Mucosa of gallbladder (tissue), 1 donor: Measurements from ENCODE around the gene PDZD2. TPM values are rescaled to one million over a fixed set of nuclear protein-coding genes. Genes with fewer than 3 reads are reported as not detected.

Source experiments
- DNase-seq: peaks from one replicate; pipeline ENCODE4 v3.0.0-alpha.2; 2020; ENCODE audit warnings: low spot score
- total RNA-seq: library from RNA; stranded (reverse); gene quantifications from one replicate; pipeline ENCODE4 v1.2.1, GENCODE V29; 2021
- donor health status: DM: no; HTN: no; CAD: no.

Gene PDZD2
- total RNA-seq, 1 donor from 2014 or later: 2.7 TPM

DNA sequence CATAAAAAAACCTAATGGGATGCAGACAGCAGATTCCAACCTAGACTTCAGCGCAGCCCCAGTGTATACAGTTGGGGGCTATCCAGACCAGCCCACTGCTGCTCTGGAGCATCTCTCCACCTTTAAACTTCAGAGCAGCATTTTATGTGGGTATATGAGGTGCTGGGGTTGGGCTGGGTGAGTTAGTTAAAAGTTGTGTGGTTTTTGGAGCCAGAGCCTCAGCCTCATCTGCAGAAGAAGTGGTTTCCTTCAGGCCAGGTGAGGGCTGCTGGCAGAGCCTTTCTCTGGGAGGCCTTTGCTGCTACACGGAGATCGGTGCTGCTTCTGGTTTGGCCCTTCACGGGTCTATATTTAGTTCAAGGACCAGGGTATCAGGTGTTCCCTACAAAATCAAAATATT, 228.3 kb downstream of the PDZD2 start:
- DNase-seq: no peak

DNA sequence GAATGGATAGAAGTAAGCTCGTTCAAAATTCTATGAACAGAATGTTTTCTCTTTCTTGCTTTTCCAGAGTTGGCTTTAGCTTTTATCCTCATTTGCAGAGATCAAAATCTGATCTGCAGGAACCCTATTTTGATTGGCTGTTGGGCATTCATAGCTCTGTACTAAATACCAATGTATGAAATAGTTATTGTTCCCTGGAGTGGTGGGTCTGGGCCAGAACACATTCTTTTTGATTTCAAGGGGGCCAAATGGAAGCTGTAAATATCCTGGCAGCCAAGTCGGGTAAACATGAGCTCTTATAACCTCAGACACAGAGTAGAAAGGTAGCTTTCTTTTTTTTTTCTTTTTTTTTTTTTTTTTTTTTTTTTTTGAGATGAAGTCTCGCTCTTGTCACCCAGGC, 241.5 kb downstream of the PDZD2 start:
- no peak for DNase-seq

DNA sequence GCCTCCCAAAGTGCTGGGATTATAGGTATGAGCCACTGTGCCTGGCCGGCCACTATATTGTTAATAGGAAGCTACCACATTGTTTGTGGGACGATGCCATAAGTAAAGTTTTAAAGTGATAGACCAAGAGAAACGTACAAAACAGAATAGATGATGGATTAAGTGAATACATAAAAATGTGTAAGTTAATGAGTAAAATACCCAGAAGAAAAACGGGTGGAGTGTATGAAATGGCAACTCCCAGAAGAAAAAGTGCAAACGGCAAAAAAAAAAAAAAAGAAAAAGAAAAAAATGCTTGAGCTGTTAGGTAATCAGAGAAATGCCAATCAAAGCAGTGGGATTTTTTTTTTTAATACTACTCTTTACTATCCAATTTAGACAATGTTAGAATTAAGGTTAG, 246.0 kb downstream of the PDZD2 start:
- DNase-seq: no peak

DNA sequence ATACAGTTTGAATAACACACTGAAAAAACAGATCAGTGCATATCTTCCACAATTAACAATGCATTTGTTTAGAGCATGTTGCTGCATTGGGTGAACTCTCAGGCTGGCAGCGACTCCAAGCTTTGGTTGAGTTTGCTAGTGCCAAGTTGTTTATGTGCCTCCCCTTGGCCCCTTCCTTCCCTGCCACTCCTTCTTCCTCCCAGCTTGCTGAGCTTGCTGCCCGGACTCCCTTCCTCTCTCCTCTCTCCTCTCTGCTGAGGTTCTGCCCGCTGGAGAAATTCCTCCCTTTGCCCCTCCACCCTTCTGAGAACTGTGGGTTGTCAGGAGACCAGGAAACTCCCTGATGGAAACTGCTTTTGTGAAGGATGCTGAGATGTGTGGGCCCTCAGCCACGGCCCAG, 247.3 kb downstream of the PDZD2 start:
- DNase-seq: no peak

DNA sequence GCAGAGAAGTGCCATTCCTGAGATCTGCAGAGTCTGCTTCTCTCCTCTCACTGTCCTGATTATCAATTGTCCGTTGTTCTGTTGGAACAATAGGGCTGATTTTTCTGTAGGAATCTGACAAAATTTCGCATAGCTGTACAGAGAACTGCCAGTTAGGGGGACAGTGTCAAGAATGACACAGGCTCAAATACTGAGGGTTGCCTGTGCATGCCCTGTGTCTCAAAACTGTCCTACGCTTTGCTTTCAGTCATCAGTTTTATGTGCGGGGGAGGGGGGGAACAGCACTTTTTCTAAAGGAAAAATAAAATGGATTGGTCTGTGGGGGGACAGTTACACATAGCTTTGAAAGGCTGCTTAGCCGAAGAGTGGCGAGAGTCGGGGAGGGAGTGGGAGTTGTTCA, 248.6 kb downstream of the PDZD2 start:
- DNase-seq: no peak

DNA sequence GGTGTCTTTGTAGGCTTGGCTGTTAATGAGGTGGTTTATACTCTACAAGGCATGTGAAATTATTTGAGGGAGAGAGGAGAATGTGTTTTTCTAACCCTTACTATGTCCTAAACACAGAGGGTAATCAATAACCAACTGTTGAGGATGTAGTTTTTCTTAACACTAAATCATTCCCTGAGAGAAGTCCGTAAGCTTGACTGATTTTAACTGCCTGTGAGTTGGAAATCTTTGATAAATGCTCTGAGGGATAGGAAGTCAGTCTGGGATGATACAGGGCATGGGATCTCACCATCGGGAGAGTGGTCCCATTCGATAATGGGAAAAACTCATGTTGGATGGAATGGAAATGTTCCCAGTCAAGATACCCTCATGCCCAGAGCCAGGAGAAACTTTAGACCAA, 249.6 kb downstream of the PDZD2 start:
- no peak for DNase-seq

DNA sequence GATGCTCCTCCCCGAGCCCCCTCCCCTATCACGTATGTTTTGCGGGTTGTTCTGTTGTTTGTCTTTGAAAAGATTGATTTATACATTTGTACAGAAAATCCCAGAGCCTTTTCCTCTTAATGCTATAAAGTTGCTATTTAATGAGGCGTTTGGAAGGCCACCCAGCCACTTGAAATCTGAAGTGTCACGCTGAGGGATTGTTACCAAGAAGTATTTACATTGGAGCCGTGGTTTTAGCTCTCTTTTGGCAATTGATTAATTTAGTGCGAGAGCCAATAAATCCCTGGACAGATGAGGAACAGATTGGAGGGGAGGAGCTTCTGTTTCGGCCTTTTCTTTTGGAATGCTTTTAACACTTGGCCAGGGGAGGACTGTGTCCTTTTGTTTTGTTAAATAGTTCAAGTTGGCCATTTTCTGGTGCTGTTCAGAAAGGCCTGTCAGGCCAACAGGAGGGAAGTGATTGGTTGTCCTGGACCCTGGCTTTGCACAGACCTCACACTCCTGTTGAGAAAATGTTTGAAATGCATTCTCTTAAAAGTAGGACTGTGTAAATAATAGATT, 250.2 kb downstream of the PDZD2 start:
- no peak for DNase-seq

DNA sequence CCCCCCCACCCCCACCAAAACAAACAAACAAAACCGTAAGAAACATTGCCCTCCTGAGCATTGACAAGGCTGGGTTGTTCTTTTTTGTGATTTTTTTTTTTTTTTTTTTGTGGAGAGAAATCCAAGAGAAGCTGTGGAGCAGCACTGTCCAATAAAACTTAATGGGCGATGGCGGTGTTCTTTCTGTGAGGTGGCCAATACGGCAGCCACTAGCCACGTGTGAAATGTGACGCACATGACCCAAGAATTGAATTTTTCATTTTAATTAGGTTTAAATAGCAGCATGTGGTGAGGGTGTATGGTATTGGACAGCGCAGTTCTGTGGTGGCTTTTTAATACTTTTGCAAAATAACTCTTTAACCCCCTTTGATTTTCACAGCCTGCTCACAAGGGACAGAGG, 251.1 kb downstream of the PDZD2 start:
- no peak for DNase-seq

DNA sequence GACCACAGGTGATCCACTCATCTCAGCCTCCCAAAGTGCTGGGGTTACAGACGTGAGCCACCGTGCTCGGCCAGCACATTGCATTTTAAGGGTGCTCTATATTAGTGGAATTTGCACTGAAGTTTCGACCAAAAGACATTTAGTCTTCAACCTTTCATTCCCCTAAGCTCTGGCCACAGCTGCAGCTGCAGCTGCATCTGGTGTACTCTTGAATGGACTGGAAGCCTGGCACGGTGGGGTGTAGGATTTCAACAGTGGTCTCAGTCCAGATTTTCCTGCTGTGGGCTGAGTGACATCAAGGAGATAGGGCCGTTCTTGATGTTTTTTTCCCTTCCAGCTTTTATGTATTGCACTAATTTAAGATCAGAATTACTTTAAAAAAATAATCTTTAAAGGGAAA, 255.2 kb downstream of the PDZD2 start:
- no peak for DNase-seq

DNA sequence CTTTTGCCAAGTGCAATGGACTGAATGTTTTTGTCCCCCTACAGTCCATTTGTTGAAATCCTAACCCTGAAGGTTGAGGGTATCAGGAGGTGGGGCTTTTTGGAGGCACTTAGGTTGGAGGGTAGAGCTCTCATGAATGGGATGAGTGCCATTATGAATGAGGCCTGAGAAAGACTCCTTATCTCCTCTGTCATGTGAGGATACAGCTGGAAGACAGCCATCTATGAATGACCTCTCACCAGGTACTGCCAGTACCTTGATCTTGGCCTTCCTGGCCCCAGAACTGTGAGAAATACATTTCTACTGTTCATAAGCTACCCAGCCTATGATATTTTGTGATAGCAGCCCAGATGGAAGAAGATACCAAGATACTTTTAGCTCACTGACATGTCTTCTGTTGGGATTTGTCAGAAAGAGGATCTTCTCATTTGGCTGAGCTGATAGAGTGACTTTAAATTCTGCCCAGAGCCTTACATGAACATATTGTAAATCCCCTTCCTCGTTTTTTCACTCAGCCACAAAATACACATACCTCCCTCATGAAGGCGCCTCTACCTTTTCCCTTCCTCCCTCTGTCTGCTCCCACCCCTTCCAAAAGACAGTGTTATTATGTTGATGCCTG, 256.4 kb downstream of the PDZD2 start:
- peak; percentile 46 for DNase-seq

DNA sequence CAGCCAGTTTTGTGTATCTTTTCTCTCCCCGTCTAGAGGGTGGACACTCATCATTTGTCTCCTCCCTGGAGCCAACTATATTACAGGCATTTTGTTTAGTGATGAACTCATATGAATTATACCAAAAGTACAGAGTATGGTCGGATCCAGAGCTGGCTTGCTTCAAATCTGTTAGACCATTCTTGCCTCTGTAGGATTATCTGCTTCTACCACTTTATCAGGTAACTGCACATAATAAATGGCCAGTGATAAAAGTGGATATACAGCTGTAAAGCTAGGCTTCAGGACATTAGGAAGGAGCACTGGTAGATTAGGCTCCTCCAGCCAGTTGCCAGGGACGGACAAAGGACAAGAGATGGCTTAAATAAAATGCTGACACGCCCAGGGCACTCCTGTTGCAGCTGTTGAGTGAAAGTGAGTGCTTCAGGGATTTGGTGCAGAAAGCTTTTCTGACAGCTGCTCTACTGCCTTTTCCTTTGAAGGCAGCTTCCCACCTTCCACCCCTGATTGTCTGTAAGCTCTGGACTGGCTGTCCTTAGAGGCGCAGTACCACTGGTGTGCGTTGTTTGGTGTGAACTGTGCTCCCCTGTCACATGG, 259.2 kb downstream of the PDZD2 start:
- no peak for DNase-seq

DNA sequence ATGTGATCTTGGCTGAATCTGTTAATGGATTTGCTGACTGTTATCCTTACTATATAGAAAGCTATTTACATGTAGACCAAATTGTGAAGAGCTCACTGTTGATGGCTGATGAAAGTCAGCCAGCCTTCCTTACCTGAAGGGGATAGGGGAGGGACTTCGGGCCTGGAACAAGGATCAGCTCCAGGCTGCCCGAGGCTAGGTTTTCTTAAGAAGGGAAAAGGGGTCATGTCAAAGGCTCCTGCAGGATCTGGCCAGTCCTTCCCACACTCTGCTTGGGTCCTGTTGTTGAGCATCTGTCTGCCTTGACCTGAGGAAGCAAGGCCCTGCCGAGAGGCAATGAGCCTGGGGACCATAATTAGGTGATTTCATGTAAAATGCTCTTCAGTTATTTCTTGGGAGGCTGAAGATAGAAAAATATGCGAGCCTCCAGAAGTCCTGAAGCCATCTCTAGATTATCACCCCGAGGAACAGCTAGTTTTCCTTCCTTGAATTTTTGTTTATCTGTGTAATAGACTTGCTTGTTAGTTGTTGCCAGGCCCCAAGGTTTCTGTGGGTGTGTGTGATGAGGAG, 261.4 kb downstream of the PDZD2 start:
- DNase-seq: no peak

DNA sequence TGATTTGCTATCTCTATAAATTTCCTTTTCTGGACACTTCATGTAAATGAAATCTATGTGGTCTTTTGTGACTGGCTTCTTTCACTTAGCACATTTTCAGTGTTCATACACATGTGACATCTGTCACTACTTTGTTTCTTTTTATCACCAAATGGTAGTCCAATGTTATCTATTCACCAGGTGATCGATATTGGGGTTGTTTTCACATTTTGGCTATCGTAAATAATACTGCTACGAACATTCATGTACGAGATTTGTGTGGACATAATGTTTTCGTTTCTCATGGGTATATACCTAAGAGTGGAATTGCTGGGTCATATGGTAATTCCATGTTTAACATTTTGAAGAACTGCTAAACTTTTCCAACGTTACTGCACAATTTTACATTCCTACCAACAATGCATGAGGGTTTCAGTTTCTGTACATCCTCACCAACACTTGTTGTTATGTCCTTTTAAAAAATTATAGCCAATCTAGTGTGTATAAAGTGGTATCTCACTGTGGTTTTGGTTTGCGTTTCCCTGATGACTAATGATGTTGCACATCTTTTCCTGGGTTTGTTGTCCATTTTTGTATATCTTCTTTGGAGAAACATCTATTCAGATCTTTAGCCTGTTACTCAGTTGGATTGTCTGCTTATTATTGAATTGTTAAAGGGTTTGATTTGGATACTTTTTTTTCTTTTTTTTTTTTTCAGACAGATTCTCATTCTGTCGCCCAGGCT, 263.0 kb downstream of the PDZD2 start:
- no peak for DNase-seq

DNA sequence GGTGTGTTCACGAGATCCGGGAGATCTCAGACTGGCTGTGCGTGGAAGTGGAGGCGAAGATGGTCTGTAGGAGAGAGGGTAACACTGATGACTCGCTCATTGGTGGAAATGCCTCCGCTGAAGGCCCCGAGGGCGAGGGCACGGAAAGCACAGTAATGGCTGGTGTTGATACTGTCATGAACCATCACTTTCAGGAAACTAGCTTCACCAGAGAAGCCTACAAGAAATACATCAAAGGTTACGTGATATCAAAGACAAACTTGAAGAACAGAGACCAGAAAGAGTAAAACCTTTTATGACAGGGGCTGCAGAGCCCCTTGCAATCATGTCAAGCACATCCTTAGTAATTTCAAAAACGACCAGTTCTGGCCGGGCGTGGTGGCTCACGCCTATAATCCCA, 269.5 kb downstream of the PDZD2 start:
- no peak for DNase-seq

DNA sequence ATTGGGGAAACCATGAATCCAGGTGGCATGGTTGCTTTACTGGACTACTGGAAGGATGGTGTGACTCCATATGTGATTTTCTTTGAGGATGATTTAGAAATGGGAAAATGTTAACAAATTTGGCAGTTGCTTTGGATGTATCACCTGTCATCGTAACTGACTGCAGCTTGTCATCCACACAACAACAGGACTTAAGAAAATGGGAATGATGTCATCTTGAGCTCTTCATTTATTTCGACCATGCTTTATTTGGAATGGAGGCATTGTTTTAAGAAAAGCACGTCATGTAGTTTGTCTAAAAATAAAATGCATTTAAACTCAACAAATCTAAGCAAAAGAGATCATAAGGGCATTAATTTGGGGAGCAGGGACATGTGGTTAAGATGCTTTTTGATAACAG, 270.1 kb downstream of the PDZD2 start:
- DNase-seq: no peak

DNA sequence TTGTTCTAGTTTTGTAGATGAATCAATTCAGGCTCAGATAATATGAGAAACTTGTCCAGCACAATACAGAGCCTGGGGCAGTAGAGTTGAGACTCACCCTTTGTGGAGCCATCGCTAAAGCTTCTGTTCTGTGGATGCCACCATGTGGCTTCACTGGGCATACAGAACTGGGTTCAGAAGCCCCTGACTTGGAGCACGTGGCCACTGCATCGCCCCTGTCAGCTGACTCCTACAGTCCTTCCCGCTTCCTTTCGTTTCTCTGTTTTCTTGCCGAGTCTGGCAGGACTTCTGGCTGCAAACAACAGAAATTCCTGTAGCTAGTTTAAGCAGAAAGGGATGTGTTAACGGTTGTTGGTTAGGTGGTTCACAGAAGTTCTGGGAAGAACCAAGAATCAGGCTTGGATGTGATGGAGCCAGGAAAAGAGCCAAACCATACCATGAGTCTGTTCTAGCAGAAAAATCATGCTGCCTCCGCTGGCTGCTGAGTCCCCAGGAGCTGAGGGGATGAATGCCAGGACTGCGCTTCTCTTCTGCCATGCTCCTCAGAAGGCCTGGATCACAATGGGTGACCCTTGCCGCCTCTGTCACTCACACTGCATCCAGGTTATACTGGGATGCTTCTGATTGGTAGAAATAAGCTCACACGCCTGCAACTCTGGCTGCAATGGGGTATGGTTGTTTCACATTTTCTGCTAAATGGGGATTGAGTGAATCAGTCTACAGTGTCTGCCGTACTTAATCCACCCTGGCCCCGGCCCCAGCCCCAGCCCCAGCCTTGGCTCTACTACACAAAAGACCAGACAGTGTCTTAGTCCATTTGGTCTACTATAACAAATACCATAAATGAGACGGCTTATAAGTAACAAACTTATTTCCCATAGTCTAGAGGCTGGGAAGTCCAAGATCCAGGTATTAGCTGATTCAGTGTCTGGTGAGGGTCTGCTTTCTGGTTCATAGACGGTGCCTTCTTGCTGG, 272.6 kb downstream of the PDZD2 start:
- DNase-seq: no peak

DNA sequence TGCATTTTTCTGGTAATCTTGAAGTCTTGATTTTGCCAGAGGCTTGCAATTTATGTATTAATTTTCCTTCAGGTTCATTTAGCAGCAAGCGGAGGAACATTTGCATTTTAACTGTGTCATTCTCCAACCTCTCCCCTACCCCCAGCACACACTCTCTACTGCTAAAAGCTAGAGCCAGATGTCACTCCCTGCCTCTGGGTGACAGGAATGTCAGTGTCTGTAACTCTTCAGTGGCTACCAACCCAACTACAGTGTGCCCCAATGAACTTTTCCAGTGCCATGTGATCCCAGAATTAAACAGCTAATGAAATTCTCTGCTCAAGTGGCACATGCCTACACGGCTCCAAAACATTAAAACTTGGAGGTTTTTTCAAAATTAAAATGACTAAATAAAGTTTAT, 274.9 kb downstream of the PDZD2 start:
- no peak for DNase-seq

DNA sequence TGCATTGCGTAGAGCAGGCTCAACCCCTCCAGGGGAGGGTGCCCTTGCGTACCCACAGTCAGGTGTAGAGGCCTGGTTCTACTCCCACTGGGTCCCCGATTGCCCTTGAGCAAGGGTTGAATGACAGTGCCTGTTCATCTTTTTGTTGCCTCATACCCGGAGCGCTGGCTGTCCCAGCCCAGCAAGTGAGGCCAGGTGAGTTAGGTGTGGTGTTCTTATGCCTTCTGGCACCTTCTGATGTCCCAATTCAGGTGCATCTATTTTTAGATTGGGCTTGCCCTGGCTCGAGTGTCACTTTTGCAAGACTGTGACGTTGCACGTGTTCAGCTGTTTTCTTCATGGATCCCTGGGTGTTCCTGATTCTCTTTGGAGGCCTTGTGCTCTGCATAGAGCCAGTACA, 277.4 kb downstream of the PDZD2 start:
- no peak for DNase-seq

DNA sequence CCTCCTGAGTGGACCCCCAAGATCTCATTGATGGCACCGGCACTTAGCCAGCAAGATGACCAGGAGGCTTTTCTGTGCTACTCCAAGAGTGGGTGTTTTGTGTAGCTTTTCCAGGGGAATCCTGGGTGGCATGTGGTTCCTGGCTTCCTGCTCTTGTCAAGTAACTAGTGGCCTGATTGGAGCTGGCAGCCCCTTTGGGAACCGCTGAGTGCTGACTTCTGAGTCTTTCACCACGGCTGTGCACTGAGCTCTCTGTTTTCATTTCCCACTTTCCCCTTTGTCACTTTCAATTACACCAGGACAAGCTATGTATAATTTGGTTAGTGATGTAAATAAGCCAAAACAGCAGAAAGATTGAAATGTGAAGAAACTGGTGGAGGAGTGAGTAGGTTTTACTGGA, 279.8 kb downstream of the PDZD2 start:
- DNase-seq: no peak

DNA sequence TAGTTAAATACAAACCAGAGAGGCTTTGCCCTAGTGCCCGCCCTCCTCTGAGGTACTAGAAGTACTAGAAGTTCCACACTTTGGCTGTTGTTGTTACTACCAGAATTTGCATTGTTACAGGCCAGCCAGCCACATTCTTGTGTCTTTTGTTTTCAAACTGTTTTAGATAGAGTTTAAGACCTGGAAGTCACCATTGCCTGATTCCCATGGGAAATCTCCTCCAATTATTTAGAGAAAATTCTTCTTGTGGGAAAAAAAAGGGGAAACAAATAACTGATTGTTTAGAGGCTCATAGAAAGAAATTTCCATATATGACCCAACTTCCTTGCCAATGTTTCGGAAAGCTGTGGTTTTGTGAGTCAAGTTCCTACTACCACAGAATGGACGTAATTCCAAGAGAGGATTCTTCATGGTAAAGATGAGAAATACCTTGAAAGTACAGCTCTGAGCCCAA, 282.9 kb downstream of the PDZD2 start:
- DNase-seq: no peak

DNA sequence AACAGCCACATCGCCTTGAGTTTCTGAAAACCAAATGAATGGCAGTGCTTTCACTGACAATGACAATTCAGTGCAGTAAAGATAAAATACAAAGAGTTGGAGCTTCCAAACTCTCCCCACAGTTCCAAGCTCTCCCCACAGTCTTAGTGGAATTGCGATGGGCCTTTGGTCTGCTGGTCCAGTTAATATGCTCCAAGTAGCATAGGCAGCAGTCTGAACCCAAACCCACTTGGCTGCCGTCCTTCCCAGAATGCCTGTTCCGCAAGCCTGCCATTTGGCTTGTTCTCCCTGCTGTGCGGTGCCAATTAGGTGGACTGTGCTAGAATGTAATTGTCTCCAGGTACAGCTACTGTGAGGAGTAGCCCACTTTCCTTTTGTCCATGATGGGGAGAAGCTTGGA, 285.1 kb downstream of the PDZD2 start:
- no peak for DNase-seq

DNA sequence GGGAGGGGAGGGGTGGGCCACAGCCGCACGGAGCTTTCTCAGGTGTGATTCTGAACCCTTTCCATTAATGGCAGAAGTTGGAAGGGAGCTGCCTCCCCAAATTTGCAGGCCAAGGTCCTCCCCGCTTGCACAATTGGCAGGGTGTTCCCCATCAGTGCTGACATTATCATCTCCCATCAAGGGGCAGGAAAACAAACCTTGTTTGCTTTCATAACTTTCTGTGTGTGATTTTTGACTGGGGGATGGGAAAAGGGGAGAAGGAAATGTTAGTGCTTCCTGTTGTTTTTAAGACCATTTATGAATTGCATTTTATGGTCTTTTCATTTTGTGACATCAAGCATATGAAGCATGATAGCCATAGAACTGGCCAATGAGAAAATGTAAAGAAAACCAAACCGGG, 292.9 kb downstream of the PDZD2 start:
- DNase-seq: no peak
